Measurements from ENCODE around the gene SPG11. TPM values are rescaled to one million over a fixed set of nuclear protein-coding genes. Genes with fewer than 3 reads are reported as not detected.

Gene SPG11
- total RNA-seq, 1 donor from 2014 or later = 63.3 TPM

GRCh38 chr15:44527241-44527640, 136.2 kb downstream of the SPG11 start:
- TF ChIP-seq CTCF (IDR thresholded peaks at IDR 0.05; ENCODE audit: insufficient read depth, low read length, poor library complexity, severe bottlenecking) = no peak
- DNase-seq (ENCODE audit: low read depth) = no peak
- Histone ChIP-seq H3K36me3 (ENCODE audit: control insufficient read depth, insufficient read depth, low read length) (no peaks in the 10 kb centered on the region), H3K4me3 (ENCODE audit: low read depth, low read length) (no peak overlapping the region), H3K27me3 (ENCODE audit: control insufficient read depth, insufficient read depth, low read length) (no peaks in the 10 kb centered on the region)

GRCh38 chr15:44525018-44525417, 138.4 kb downstream of the SPG11 start:
- TF ChIP-seq CTCF (IDR thresholded peaks at IDR 0.05; ENCODE audit: insufficient read depth, low read length, poor library complexity, severe bottlenecking) = no peak
- DNase-seq (ENCODE audit: low read depth) = no peak
- no peaks in the 10 kb centered on the region for H3K27me3 ChIP-seq (ENCODE audit: control insufficient read depth, insufficient read depth, low read length)
- no peaks in the 10 kb centered on the region for H3K36me3 ChIP-seq (ENCODE audit: control insufficient read depth, insufficient read depth, low read length)
- H3K4me3 ChIP-seq (ENCODE audit: low read depth, low read length) = no peak overlapping the region

GRCh38 chr15:44519537-44519936, 143.9 kb downstream of the SPG11 start:
- no peak for TF ChIP-seq CTCF (IDR thresholded peaks at IDR 0.05; ENCODE audit: insufficient read depth, low read length, poor library complexity, severe bottlenecking)

GRCh38 chr15:44516436-44516835, 147.0 kb downstream of the SPG11 start:
- no peak for TF ChIP-seq CTCF (IDR thresholded peaks at IDR 0.05; ENCODE audit: insufficient read depth, low read length, poor library complexity, severe bottlenecking)
- H3K4me3 ChIP-seq (ENCODE audit: low read depth, low read length) = no peak overlapping the region
- H3K27me3 ChIP-seq (ENCODE audit: control insufficient read depth, insufficient read depth, low read length) = no peaks in the 10 kb centered on the region
- no peaks in the 10 kb centered on the region for H3K36me3 ChIP-seq (ENCODE audit: control insufficient read depth, insufficient read depth, low read length)
- DNase-seq (ENCODE audit: low read depth) = no peak

More at GRCh38 chr15:44519537-44519936, 143.9 kb downstream of the SPG11 start:
- no peak overlapping the region for H3K4me3 ChIP-seq (ENCODE audit: low read depth, low read length)
- H3K27me3 ChIP-seq (ENCODE audit: control insufficient read depth, insufficient read depth, low read length) = no peaks in the 10 kb centered on the region
- no peak for DNase-seq (ENCODE audit: low read depth)
- no peaks in the 10 kb centered on the region for H3K36me3 ChIP-seq (ENCODE audit: control insufficient read depth, insufficient read depth, low read length)

Other genes starting within 250 kb of the SPG11 start
- 36.6 and 41.6 TPM in 2 replicates for gene CTDSPL2, start 236.0 kb downstream of the SPG11 start, total RNA-seq
- gene EIF3J, start 126.5 kb downstream of the SPG11 start, total RNA-seq = 47.7 and 52.3 TPM in 2 replicates
- 0.33 TPM in 1 of 2 replicates, not detected in the other for gene PATL2, start 47.7 kb upstream of the SPG11 start, total RNA-seq
- gene B2M, start 47.9 kb upstream of the SPG11 start, total RNA-seq = 853 and 956 TPM in 2 replicates
- 9.6 and 12.3 TPM in 2 replicates for gene TRIM69, start 72.9 kb upstream of the SPG11 start, total RNA-seq

All from kidney epithelial cell (primary cell).